Ramos (cell line): ENCODE measurements around the gene PPIH.
"Not testable (repeated sequence)": the region's sequence is repeated elsewhere in the genome, so short reads cannot be mapped to it uniquely, and the experiment has no call there.

ENCODE experiments used
- in situ Hi-C: fragments of 300-500 bp; cut with MboI; formaldehyde crosslinking; loops from one replicate; pipeline ENCODE4 v1.14.3; 2022; ENCODE audit warnings: low sequenced_read_pairs; ENCODE audit not compliant: unreplicated experiment

The PPIH gene

GRCh38 chr1:42681741-42682483, 23.7 kb downstream of the PPIH start, which contains the start of gene YBX1:
TSS of gene YBX1 (plus strand) at chr1:42682418. CDS start at chr1:42682566, 148 bp downstream.
- in situ Hi-C loops: no loop called here

- in situ Hi-C loops: not testable (repeated sequence)
Measured at GRCh38 chr1:42682484-42682738, 24.2 kb downstream of the PPIH start.

- in situ Hi-C loops: no loop called here
Measured at GRCh38 chr1:42682739-42683531, 24.7 kb downstream of the PPIH start.

- in situ Hi-C loops: no loop called here
Measured at GRCh38 chr1:42684139-42684538, 25.9 kb downstream of the PPIH start.

GRCh38 chr1:42686418-42686817, 28.2 kb downstream of the PPIH start:
- in situ Hi-C loops: no loop called here

- in situ Hi-C loops: no loop called here
Measured at GRCh38 chr1:42689912-42690311, 31.7 kb downstream of the PPIH start.

- in situ Hi-C loops: no loop called here
Measured at GRCh38 chr1:42690477-42691156, 32.4 kb downstream of the PPIH start.

- in situ Hi-C loops: no loop called here
Measured at GRCh38 chr1:42691157-42691498, 32.9 kb downstream of the PPIH start.

GRCh38 chr1:42692461-42692860, 34.2 kb downstream of the PPIH start:
- in situ Hi-C loops: no loop called here

GRCh38 chr1:42692911-42693310, 34.7 kb downstream of the PPIH start:
- in situ Hi-C loops: no loop called here

GRCh38 chr1:42698081-42698813, 40.0 kb downstream of the PPIH start:
- in situ Hi-C loops: no loop called here

GRCh38 chr1:42700006-42700405, 41.8 kb downstream of the PPIH start:
- in situ Hi-C loops: no loop called here

GRCh38 chr1:42703888-42704464, 45.8 kb downstream of the PPIH start:
- in situ Hi-C loops: no loop called here

- in situ Hi-C loops: not testable (repeated sequence)
Measured at GRCh38 chr1:42712808-42713207, 54.6 kb downstream of the PPIH start.

GRCh38 chr1:42713293-42713692, 55.1 kb downstream of the PPIH start:
- in situ Hi-C loops: no loop called here

GRCh38 chr1:42714441-42714840, 56.2 kb downstream of the PPIH start:
- in situ Hi-C loops: not testable (repeated sequence)

GRCh38 chr1:42720868-42721267, 62.6 kb downstream of the PPIH start:
- in situ Hi-C loops: no loop called here

GRCh38 chr1:42721926-42722325, 63.7 kb downstream of the PPIH start:
- in situ Hi-C loops: no loop called here

GRCh38 chr1:42722403-42722802, 64.2 kb downstream of the PPIH start:
- in situ Hi-C loops: not testable (repeated sequence)

- in situ Hi-C loops: no loop called here
Measured at GRCh38 chr1:42723511-42723910, 65.3 kb downstream of the PPIH start.
